ENCODE data around the gene C1orf185.
A peak's percentile ranks its signal among the peaks of the same experiment; 100 is the strongest.

The C1orf185 gene

DNA sequence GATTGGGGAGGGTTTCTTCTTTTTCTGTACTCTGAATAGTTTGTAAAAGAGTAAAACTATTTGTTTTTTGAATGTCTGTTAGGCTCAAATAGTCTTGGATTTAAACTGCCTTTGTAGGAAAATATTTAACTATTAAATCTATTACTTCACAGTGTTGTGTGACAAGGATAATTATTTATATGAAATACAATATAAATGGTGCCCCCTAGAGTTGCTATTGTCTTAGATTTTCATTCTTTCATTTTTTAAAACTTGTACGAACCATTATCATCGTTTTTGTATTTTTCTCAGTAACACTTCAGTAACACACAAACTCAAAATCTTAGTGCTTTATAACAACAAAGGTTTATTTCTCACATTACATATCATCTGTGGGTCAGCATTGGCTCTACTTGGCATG lies 37.4 kb downstream of the C1orf185 start:
- TF ChIP-seq, protein P1, sequence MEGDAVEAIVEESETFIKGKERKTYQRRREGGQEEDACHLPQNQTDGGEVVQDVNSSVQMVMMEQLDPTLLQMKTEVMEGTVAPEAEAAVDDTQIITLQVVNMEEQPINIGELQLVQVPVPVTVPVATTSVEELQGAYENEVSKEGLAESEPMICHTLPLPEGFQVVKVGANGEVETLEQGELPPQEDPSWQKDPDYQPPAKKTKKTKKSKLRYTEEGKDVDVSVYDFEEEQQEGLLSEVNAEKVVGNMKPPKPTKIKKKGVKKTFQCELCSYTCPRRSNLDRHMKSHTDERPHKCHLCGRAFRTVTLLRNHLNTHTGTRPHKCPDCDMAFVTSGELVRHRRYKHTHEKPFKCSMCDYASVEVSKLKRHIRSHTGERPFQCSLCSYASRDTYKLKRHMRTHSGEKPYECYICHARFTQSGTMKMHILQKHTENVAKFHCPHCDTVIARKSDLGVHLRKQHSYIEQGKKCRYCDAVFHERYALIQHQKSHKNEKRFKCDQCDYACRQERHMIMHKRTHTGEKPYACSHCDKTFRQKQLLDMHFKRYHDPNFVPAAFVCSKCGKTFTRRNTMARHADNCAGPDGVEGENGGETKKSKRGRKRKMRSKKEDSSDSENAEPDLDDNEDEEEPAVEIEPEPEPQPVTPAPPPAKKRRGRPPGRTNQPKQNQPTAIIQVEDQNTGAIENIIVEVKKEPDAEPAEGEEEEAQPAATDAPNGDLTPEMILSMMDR (IDR thresholded peaks at IDR 0.05), result peak; percentile 43; the same call in 1 of the 2 replicates

DNA sequence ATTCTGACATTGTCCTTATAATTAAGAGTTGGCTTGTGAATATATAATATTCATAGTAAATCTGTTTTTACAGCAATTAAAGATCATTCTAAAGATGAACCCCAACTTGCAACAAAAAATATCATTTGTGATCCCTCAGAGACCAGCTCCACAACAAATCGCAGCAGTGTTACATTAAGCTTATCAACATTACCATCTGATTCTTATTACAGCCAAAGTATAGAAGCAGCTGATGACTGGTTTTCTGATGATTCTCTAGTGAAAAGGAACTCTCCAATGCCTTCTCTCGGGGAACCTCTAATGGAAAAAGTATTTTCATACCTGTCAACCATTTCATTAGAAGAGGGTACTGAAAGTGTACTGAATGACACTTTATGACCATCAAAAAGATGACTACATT lies 45.4 kb downstream of the C1orf185 start:
- TF ChIP-seq, protein P1 (IDR thresholded peaks at IDR 0.05), result no peak

- TF ChIP-seq, protein P1 (IDR thresholded peaks at IDR 0.05), result no peak
Measured at GRCh38 chr1:51154776-51155175, 52.7 kb downstream of the C1orf185 start.

DNA sequence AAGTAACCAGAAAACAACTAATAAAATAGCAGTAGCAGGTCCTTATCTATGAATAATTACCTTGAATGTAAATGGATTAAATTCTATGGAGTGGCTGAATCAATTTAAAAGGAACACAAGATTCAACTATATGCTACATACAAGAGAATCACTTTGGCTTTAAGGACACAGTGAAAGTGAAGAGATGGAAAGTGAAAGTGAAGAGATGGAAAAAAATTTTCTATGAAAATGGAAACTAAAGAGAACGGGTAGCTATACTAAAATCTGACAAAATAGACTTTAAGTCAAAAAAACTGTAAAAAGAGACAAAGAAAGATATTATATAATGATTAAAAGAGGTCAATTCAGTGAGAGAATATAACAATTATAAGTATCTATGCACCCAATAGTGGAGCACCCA lies 54.7 kb downstream of the C1orf185 start:
- TF ChIP-seq, protein P1 (IDR thresholded peaks at IDR 0.05), result no peak

DNA sequence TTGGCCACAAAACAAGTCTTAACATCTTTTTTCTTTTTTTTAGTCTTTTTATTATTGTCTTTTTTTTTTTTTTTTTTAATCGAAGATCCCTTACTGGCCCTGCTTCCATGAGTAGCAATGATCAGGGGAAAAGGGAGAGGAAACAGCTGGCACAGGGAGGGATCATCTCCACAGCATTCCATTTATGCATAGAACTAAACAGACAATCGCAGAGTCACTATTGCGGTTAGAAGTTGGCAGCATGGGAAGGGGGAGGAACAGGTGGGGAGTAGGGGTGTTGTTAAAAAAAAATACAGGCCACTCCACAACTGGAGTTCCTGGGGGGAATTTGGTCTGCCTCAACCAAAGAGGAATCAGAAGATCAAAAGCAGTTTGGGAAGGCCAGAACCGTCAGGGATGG lies 55.4 kb downstream of the C1orf185 start:
- TF ChIP-seq, protein P1 (IDR thresholded peaks at IDR 0.05), result no peak

DNA sequence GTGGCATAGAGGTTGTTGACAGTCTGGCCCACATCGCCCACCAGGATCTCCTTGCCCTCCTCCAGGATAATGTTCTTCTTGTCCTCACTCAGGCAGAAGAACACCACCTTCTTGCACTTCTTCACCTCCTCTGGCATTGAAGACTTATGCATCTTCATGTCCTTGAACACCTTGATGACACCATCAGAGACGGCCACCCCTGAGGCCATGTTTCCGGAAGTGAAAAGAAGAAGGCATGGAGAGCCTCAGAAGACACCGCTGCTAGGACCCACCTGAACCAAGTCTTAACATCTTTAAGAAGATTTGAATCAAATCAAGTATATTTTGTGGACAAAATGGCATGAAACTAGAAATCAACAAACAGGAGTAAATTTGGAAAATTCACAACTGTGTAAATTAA lies 56.2 kb downstream of the C1orf185 start:
- TF ChIP-seq, protein P1 (IDR thresholded peaks at IDR 0.05), result no peak

- TF ChIP-seq, protein P1 (IDR thresholded peaks at IDR 0.05), result no peak
Measured at GRCh38 chr1:51165540-51165939, 63.5 kb downstream of the C1orf185 start.

- TF ChIP-seq, protein P1 (IDR thresholded peaks at IDR 0.05), result no peak
Measured at GRCh38 chr1:51168266-51168845, 66.3 kb downstream of the C1orf185 start.

Measured in LNCAP (cell line).